Lower lobe of right lung (tissue), 2 donors: ENCODE results near the gene MR1. TPM values are rescaled to one million over a fixed set of nuclear protein-coding genes. Genes with fewer than 3 reads are reported as not detected.
"Not testable (repeated sequence)": the region's sequence is repeated elsewhere in the genome, so short reads cannot be mapped to it uniquely, and the experiment has no call there.

Experiments used
- ATAC-seq, 2 donors: fragments of 200-7000 bp; cut with Tn5 transposase; one replicate each; pipeline ENCODE4 v1.9.1; 2020 to 2022; ENCODE audit warnings: mild to moderate bottlenecking in 2 of 2, moderate library complexity in 2 of 2
- DNase-seq: peaks from one replicate; pipeline ENCODE4 v3.0.0-alpha.2; 2020
- H3K27ac ChIP-seq: fragments of 200-600 bp; one replicate; pipeline ENCODE4 v1.8.0; 2022
- H3K27me3 ChIP-seq: fragments of 200-600 bp; one replicate; pipeline ENCODE4 v1.8.0; 2022; ENCODE audit warnings: low read depth
- H3K36me3 ChIP-seq: fragments of 200-600 bp; one replicate; pipeline ENCODE4 v1.8.0; 2022; ENCODE audit warnings: mild to moderate bottlenecking
- H3K4me1 ChIP-seq: fragments of 200-600 bp; one replicate; pipeline ENCODE4 v1.8.0; 2022
- H3K4me3 ChIP-seq: fragments of 200-600 bp; one replicate; pipeline ENCODE4 v1.8.0; 2022; ENCODE audit warnings: mild to moderate bottlenecking
- H3K9me3 ChIP-seq: fragments of 200-600 bp; one replicate; pipeline ENCODE4 v1.8.0; 2022
- intact Hi-C: fragments of 100-400 bp; cut with DNase I; formaldehyde crosslinking; loops from one replicate; pipeline ENCODE4 v1.11.0; 2022
- total RNA-seq: library from RNA; stranded (reverse); fragmentation: NEBNext Ultra II Directional; extraction: Animal tissue kit (Norgen Biotek cat#: 25700); gene quantifications from one replicate; pipeline ENCODE4 v1.2.1, GENCODE V29; 2021
- TF ChIP-seq, protein P1 (sequence below): fragments of 200-600 bp; IDR thresholded peaks from one replicate; pipeline ENCODE4 v1.8.0; 2022; ENCODE audit warnings: antibody characterized with exemption, mild to moderate bottlenecking
- donor health status: DM: no; HTN: yes; CAD: no; lungs with severe emphysema.

Gene MR1
- total RNA-seq, 1 donor from 2014 or later = 61.4 TPM

- Histone ChIP-seq H3K4me1 (peaks cover 71% of the 10 kb centered on the region), H3K27ac (no peak overlapping the region), H3K36me3 (peaks cover 6% of the 10 kb centered on the region), H3K4me3 (no peak overlapping the region), H3K9me3 (no peaks in the 10 kb centered on the region), H3K27me3 (no peaks in the 10 kb centered on the region)
- no peak for ATAC-seq
- no peak for DNase-seq
- intact Hi-C loops = no loop called here
- TF ChIP-seq, protein P1, sequence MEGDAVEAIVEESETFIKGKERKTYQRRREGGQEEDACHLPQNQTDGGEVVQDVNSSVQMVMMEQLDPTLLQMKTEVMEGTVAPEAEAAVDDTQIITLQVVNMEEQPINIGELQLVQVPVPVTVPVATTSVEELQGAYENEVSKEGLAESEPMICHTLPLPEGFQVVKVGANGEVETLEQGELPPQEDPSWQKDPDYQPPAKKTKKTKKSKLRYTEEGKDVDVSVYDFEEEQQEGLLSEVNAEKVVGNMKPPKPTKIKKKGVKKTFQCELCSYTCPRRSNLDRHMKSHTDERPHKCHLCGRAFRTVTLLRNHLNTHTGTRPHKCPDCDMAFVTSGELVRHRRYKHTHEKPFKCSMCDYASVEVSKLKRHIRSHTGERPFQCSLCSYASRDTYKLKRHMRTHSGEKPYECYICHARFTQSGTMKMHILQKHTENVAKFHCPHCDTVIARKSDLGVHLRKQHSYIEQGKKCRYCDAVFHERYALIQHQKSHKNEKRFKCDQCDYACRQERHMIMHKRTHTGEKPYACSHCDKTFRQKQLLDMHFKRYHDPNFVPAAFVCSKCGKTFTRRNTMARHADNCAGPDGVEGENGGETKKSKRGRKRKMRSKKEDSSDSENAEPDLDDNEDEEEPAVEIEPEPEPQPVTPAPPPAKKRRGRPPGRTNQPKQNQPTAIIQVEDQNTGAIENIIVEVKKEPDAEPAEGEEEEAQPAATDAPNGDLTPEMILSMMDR = no peak
Observed at GRCh38 chr1:181040284-181040865, 6.6 kb downstream of the MR1 start.

DNA sequence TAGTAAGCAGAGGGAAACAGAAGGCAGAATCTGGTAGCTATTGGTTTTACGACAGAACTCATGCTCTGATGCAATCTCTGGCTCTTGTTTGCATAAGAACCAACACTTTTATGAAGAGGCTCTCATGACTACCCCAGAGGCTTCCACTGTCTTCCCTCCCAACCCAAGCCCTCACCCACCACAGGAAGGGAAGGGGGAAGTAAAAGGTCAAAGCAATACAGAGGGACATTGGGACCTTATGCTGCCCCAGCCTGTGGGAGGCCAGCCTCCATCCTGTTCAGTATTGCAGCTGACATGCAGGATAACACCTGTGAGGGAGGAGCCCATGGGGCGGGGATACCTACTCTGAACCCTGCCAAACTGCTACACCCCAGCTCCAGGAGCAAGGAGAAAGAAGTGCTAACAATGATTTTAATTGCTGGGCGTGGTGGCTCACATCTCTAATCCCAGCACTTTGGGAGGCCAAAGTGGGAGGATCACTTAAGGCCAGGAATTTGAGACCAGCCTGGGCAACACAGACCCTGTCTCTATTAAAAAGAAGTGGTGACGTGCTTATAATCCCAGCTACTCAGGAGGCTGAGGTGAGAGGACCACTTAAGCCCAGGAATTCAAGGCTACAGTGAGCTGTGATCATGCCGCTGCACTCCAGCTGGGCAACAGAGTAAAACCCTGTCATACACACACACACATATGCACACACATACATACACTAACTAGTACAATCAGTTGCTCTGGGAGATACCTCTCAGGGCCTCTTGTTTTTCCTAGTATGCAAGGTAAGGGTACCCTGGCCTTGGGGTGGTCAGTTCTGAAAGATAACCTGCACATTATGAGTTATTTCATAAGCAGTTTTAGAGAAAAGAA is 9.5 kb downstream of the MR1 start:
- no peaks in the 10 kb centered on the region for H3K9me3 ChIP-seq
- intact Hi-C loops = no loop called here
- H3K4me1 ChIP-seq = peaks cover 46% of the 10 kb centered on the region
- ATAC-seq (peak; percentile 72 to 90), DNase-seq (peak; percentile 75)
- TF ChIP-seq, protein P1 = no peak
- no peaks in the 10 kb centered on the region for H3K27me3 ChIP-seq
- peaks cover 6% of the 10 kb centered on the region for H3K36me3 ChIP-seq
- H3K4me3 ChIP-seq = no peak overlapping the region
- H3K27ac ChIP-seq = peak overlapping the region; percentile 73

GRCh38 chr1:181044449-181044966 is 10.7 kb downstream of the MR1 start:
- H3K4me1 ChIP-seq = peaks cover 46% of the 10 kb centered on the region
- H3K27ac ChIP-seq = peak overlapping the region; percentile 73
- TF ChIP-seq, protein P1 = no peak
- no peaks in the 10 kb centered on the region for H3K9me3 ChIP-seq
- H3K4me3 ChIP-seq = peak overlapping the region; percentile 10
- peak; percentile 85 for DNase-seq
- H3K36me3 ChIP-seq = no peaks in the 10 kb centered on the region
- no peaks in the 10 kb centered on the region for H3K27me3 ChIP-seq
- peak; percentile 90 to 94 for ATAC-seq
- intact Hi-C loops = no loop called here

GRCh38 chr1:181045946-181046345 is 12.2 kb downstream of the MR1 start:
- H3K36me3 ChIP-seq = peaks cover 10% of the 10 kb centered on the region
- H3K4me3 ChIP-seq, intact Hi-C loops, H3K9me3 ChIP-seq, H3K27me3 ChIP-seq, DNase-seq, H3K27ac ChIP-seq, ATAC-seq: not testable (repeated sequence)
- H3K4me1 ChIP-seq = peaks cover 39% of the 10 kb centered on the region

DNA sequence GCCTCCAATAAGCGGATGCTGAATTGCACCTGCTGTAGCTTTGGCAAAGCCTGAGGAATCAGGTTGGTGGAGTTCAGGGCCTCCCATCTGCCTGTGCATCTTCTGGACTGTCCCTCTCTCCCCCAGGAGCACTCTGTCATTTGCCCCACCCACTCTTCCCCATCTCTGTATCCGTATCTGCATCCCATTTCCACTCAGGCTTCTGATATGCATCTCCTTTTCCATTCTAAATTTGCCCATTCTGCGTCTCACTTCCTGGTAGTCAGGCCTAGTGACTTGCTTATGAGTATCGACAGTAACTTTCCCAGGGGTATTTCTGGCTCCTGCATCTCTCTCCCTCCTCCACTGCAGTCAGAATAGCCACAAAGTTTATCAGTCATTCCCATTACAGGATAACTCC is 15.6 kb downstream of the MR1 start:
- intact Hi-C loops = no loop called here
- no peak for DNase-seq
- Histone ChIP-seq H3K27ac (no peak overlapping the region), H3K36me3 (peaks cover 34% of the 10 kb centered on the region), H3K27me3 (no peaks in the 10 kb centered on the region), H3K4me3 (no peak overlapping the region), H3K4me1 (peaks cover 8% of the 10 kb centered on the region), H3K9me3 (no peaks in the 10 kb centered on the region)
- no peak for ATAC-seq
- TF ChIP-seq, protein P1 = no peak

DNA sequence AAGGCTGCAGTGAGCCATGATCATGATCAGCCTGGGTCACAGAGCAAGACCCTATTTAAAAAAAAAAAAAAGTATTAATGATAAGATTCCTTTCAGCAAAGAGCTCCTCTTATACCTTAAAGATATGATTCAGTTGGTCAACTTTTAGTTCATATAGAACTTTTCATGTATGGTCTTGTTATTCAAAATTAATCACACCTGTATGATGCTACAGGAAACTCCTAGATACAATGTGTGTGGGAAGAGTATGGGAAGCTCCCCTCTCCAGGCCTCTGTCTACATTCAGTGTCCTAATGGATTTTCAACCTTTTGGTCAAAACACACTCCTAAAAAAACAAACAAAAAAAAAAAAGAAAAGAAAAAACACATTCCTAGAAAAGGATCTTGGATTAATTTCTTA is 17.1 kb downstream of the MR1 start:
- DNase-seq = no peak
- Histone ChIP-seq H3K27ac (no peak overlapping the region), H3K27me3 (no peaks in the 10 kb centered on the region), H3K36me3 (peaks cover 41% of the 10 kb centered on the region), H3K4me3 (no peak overlapping the region), H3K9me3 (no peaks in the 10 kb centered on the region), H3K4me1 (no peaks in the 10 kb centered on the region)
- no peak for ATAC-seq
- intact Hi-C loops = no loop called here
- TF ChIP-seq, protein P1 = no peak
